Activated effector memory CD4-positive, alpha-beta T cell treated with anti-CD3 and anti-CD28 coated beads, Interleukin-2, amount 50 U/mL, for 16 hours (primary cell): Measurements from ENCODE around the gene GNA14.
"Not testable (repeated sequence)": the region's sequence is repeated elsewhere in the genome, so short reads cannot be mapped to it uniquely, and the experiment has no call there.

ENCODE experiments used
- DNase-seq: peaks from one replicate; pipeline ENCODE4 v3.0.0-alpha.2; 2020

The GNA14 gene

DNA sequence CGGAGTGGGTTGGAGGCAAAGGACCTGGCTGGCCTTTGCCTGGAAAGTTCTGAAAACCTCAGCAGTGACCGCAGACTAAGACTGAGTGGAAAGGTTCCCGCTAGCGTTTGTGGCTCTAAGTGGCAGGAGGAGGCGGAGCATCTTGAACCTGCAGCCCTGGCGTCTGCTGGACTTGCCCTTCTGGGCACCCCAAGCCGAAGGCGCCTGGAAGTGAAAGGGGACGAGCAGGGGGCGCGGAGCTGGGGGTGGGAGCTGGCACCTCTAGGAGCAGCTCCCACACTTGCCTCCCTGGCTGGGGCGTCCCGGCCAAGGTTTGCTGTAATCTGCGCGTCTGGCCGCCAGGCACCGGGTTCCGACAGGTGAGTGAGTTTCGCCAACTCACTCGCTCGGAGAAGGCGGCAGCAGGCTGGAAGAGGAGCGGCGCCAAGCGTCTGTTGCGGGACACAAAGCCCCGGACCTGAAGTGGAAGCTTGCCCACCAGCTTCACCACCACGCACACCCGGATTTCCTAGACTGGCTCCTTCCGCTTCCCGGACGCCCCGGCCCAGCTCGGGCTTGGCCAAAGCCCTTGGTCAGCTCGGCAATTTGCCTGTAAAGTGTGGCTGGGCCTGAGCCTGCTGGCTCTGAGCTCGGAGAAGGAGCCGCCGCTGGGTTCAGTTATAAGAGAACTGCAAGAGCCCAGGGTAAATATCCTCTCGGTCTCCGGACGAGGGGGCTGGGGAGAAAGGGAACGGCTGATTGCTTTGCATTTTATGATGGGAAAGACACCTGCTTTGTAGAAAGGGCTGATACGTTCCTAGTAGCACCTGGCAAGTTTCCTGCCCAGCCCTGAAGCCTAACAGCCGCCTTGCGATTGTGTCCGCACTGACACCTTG, at the start of gene GNA14:
GNA14 (minus strand) TSS at position 89 of the 875 bp plus-strand sequence. CDS start 529 bp downstream, outside the sequence.
- DNase-seq: no peak

DNA sequence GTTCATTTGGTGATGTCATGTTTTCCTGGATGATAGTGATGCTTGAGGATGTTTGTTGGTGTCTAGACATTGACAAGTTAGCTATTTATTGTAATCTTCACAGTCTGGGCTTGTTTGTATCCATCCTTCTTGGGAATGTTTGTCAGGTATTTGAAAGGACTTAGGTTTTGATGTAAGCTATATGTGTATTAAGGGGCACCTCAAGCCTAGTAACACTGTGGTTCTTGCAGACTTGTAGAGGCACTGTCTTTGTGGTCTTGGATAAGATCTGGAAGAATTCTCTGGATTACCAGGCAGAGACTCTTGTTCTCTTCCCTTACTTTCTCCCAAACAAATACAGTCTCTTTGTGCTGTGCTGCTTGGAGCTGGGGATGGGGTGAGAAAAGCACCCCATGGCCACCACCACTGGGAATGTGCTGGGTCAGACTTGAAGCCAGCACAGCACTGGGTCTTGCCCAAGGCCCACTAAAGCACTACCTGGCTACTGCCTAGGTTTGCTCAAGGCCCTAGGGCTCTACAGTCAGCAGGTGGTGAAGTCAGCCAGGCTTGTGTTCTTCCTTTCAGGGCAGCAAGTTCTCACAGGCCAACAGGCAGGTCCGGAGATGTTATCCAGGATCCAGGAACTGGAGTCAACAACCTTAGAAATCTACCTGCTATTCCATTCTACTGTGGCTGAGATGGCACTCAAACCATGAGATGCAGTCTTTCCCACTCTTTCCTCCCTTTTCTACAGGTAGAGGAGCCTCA, 49.3 kb upstream of the GNA14 start:
- DNase-seq: no peak

DNA sequence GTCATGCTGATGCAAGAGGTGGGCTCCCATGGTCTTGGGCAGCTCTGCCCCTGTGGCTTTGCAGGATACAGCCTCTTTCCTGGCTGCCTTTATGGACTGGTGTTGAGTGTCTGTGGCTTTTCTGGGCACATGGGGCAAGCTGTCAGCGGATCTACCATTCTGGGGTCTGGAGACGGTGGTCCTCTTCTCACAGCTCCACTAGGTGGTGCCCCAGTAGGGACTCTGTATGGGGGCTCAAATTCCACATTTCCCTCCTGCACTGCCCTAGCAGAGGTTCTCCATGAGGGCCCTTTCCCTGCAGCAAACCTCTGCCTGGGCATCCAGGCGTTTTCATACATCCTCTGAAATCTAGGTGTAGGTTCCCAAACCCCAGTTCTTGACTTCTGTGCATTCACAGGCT, 42.6 kb upstream of the GNA14 start:
- not testable (repeated sequence) for DNase-seq

DNA sequence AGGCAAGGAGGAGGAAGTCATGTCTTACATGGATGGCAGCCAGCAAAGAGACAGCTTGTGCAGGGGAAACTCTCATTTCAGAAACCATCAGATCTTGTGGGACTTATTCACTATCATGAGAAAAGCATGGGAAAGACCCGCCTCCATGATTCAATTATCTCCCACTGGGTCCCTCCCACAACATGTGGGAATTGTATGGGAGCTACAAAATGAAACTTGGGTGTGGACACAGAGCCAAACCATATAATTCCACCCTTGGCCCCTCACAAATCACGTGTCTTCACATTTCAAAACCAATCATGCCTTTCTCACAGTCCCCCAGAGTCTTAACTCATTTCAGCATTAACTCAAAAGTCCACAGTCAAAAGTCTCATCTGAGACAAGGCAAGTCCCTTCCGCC, 42.0 kb upstream of the GNA14 start:
- not testable (repeated sequence) for DNase-seq

DNA sequence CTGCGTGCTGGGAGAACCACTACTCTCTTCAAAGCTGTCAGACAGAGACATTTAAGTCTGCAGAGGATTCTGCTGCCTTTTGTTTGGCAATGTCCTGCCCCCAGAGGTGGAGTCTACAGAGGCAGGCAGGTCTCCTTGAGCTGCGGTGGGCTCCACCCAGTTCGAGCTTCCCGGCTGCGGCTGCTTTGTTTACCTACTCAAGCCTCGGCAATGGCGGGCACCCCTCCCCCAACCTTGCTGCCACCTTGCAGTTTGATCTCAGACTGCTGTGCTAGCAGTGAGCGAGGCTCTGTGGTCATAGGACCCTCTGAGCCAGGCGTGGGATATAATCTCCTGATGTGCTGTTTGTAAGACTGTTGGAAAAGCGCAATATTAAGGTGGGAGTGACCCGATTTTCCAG, 39.6 kb upstream of the GNA14 start:
- DNase-seq: not testable (repeated sequence)

DNA sequence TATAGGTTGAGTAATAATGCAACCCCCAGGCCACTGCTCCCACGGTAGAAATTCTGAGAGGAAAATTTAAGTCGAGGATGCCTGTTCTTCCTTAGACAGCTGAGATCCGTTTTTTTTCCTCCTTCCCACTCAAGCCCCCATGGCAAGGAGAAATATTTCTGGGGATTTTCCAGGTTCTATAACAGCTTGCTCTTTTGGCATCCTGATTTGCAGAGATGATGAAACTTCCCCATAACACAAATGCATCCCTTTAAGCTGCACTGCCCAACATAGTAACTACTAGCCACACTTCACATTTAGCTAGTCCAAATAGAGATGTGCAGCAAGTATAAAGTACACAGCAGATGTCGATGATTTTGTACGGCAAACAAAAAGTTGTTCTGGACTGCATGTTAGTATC, 32.5 kb upstream of the GNA14 start:
- no peak for DNase-seq

DNA sequence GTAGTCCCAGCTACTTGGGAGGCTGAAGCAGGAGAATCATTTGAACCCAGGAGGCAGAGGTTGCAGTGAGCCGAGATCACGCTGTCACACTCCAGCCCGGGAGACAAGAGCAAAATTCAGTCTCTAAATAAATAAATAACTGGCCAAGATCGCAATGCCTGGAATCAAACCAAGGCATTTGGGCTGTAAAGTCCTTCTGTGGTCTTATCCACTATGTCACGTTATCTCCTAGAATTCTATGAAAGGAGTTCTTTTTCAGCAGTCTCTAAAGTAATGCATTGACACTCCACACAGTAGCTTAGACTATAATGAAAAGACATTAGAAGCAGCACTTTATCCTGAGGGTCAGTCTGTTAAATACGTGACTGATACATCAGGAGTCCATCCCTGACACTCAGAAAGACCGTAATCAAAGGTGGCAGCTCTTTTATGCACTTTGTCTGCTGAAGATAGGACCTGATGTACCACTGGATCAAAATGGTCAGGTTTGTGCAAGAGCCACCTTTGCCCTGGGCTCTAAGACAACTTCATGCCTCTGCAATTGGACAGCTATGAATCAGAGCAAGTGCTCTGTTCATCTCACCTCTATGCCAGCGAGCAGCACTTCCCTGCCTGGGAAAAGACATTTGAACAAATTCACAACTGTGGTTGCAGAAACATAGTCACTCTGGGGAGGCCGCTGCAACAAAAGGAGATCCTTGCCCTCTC, 31.7 kb upstream of the GNA14 start:
- no peak for DNase-seq

DNA sequence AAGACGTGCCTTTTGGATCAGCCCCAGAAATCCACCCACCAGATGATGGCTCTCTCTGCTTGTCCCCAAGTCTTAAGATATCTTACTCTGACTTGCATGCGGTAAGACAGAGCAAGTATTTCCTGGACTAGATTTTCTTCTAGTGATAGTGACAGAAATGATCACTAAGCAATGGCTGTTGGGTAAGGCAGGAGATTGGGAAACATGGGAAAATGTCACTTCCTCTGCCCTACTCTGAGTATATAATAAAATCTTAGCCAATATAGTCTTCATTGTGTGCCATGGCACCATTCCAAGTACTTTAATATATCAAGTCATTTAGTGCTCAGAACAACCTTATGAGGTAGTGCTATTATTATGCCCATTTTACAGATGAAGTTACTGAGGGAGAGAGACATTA, 31.0 kb upstream of the GNA14 start:
- DNase-seq: no peak

DNA sequence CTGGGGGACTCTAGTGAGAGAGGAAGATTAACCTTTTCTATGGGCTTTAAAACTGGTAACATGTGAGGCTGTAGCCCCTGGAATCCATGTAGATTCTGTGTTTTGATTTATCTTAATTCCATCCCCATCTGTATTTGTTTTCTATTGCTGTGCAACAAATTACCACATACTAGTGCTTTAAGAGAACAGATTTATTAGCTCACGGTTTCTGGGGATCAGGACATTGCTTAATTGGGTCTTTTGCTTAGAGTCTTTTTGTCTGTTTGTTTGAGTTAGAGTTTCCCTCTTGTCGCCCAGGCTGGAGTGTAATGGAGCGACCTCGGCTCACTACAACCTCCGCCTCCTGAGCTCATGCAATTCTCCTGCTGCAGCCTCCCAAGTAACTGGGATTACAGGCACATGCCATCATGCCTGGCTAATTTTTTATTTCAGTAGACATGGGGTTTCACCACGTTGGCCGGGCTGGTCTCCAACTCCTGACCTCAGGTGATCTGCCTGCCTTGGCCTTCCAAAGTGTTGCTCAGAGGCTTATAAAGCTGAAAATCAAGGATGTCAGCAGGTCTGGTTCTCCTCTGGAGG, 29.9 kb upstream of the GNA14 start:
- DNase-seq: no peak

DNA sequence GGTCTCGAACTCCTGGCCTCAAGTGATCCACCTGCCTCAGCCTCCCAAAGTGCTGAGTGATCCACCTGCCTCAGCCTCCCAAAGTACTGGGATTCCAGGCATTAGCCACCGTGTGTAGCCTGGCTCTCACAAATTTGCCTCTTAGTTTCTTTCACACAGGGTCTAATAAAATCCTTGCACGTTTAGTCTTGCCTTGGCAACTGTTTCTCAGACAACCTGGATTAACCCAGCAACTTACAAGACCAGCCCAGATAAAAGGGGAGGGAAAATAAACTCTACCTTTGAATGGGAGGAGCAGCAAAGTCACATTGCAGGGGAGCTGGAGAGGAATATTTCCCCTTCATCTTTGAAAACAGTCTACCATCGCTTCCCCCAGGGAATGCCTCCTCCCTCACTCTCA, 29.3 kb upstream of the GNA14 start:
- no peak for DNase-seq

DNA sequence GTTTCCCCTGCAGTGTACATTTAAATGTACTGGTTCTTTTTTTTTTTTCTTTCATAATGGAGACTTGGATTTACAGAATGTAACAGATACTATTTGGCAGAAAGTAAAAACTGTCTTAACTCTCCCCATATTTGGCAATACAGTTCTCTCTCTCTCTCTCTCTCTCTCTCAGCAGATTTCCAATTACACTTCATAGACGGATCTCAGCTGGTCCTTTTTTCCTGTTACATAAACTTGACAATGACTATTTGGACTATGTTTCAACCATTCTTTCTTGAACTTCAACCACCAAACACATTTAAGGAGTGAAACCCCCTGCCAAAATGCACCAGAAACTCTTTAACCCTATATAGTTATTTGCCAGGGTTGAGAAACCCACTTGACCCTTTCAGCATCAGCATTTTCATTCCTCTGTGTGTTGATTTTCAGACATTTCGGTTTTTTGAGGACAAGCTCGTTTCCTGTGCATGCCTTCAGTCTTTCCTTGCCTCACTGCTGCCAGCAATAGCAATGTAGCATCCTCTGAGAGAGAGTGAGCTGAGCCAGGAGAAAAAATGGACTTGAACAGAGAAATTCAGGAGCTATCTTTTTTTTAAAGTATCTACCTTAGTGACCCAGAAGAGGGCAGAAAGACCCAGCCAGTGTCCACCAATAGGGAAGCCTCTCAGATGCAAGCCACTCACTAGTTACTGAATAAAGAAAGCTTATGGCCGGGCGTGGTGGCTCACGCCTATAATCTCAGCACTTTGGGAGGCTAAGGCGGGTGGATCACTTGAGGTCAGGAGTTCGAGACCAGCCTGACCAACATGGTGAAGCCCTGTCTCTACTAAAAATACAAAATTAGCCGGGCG, 26.0 kb upstream of the GNA14 start:
- DNase-seq: no peak

DNA sequence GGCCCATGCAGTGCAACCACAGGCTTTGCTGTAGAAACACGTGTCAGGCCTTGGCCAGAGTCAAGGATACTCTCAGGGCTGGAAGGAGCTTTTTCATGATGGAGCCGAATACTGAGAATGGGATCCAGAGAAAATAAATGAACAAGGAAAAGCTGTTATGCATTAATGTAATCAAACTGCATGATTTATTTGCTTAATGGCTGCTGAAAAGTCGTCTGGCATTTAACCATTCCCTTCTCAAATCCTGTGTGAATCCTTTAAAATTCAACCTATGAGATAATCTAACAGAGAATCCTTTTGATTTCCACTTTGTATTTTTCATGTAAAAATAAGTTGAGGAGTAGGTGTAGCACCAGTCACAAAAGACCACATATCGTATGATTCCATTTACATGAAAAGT, 24.1 kb upstream of the GNA14 start:
- no peak for DNase-seq

DNA sequence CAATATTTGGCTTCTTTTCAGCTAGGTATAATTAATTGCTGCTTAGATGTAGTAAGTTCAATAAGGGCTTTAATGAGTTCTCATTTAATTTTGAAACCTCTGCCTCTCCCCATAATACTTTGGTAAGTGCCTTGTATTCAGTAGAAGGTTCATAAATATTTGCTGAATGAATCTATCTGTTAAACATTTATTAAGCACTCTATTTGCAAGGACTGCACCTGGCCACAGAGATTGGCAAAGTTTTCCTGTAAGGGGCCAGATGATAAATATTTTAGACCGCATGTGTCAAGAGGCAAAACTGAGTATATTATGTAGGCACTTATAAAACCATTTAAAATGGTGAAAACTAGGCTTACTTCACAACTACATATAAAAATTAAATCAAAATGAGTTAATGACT, 19.0 kb upstream of the GNA14 start:
- no peak for DNase-seq

DNA sequence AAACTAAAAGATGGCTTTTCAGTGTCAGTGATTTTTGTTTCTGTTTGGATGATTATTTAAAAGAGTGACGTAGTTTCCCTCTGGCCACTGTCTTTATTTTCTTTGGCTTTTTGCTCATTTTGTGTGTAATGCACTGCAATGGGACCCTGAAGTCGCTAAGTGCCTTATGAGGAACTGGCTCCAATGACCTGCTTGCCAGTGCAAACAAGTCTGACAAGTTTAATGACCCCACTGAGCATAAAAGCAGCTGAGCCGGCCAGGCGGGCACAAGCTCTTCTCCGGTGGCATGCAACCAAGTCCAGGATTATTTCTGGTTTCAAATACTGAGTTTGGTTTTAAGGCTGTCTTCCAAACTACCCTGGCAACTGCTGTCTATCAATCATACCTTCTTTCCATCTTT, 15.6 kb upstream of the GNA14 start:
- DNase-seq: no peak

DNA sequence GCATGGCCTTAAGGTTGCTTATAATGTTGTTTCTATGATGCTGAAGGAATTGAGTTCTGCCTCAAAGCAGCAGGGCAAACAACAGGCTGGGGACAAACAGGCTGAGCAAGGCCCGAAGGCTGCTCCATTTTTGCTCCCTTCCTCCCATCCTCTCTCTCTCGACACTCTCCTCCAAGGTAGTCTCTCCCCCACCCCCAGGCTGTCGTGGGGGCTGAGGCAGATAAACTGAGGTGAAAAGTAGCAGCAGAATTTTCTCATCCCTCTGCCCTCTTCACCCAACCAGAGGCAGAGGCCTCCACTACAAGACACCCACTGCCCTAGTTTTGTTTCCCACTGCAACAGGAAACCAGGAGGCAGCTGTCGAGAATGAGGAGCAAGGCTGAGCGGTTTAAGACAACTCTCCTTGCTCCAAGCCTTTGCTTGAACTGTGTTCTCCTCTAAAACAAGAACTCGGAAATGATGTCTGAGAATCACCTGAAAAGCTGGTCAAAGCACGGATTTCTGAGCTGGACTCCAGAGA, 13.5 kb upstream of the GNA14 start:
- no peak for DNase-seq

DNA sequence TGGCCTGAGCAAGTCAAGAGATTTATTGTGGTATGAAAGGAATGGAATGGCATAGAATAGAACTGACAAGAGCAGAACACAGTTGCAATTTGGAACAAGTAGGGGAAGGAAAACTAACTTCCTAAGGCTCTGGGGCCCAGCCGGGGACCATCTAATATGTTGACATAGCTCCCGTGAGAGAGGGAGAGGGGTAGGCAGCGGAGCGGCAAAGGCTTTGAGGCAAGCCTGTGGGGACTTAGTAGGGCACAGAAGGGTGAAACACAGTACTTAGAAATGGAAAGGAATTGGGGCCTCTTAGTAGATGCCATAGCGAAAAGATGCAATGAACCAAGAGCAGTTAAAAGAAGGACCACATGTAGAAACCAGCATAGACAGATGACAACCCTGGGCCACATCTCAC, 11.8 kb upstream of the GNA14 start:
- no peak for DNase-seq

DNA sequence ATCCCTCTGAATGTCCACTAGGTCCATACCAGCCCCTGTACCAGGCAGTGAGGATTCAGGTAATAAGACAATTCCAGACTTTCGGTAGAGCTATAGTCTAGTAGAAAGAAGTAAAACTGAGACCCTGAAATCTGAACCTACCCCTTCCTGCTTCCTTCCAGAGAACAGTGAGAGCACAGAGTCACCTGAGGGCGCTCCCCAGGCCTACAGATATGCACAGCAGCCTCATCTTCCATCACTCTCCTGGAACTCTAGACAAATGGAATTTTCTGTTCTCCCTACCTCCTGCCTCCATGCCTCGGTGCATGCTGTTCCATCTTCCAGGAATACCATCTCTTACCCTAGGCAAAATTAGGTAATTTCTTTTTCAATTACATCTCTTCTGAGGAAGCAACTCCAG, 3.1 kb upstream of the GNA14 start:
- no peak for DNase-seq

DNA sequence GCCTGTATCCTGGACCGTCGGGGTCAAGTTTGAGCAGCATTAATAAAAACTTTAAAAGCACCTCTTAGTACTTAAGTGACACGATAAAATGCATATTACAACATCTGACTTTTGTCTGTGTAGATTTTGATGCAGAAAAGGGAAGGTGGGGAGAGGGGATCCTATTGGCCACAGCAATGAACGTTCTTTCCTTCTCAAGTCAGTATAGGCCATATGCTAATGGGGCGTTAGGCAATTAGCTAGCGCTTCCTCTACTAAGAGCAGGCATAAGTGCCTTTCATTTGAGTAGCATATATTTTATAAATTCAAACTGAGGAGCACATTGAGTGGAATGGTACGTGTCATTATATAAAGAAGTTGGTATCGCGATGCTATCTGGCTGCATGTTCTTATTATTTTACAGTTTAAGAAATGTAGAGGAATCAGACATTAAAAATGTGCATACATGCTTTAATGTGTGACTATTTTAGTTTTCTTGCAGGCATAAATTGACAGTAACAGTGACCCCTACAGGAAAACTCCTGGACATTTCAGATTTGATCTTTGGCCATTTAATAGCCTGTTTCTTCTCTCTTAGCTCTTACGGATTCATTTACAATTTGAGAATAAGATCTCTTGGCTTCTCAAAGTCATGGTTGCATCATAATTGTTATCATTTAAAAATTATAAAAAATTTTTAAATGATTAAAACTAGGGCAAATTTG, 1.1 kb upstream of the GNA14 start:
- no peak for DNase-seq

DNA sequence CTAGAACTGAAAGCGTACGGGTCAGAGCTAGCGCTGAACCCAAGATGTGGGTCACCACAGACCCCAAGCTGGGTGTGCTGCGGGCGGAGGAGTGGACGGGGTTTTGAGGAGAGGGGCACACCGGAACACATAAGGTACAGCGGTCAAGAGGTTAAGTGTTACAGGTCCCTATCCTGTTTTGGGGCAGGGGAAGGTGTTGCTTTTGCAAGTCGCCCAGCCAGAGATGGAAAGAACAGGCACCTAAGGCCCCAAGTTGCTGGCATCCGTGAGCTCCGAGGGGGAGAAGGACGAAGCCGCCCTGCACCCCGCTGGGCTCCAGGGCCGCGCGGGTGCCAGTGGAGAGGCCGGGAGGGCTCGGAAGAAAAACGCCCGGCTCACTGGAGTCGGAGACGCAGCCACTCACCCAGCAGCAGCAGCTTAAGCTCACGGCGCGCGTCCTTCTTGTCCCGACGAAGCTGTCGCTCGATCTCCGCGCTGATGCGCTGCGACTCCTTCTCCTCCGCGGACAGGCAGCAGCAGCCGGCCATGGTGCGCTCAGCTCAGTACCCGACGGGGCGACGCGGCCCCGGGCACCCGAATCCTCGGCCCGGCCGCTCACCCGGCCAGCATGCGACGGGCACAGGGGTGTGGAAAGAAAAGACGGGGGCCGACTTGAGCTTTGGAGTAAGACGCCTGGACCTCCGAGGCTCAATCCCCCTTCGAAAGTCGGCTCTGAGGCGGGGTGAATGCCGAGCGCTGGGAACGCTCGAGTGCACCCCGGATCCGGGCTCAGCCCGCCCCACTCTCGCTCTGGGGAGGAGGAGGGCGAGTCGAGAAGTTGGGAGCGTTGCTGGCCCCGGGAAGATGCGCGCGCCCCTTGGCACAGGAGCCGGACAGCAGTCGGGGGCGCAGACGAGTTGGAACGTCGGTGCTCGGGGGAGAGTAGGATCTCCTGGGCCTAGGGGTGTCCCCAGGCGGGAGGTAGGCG, 572 bp downstream of the GNA14 start:
- no peak for DNase-seq

DNA sequence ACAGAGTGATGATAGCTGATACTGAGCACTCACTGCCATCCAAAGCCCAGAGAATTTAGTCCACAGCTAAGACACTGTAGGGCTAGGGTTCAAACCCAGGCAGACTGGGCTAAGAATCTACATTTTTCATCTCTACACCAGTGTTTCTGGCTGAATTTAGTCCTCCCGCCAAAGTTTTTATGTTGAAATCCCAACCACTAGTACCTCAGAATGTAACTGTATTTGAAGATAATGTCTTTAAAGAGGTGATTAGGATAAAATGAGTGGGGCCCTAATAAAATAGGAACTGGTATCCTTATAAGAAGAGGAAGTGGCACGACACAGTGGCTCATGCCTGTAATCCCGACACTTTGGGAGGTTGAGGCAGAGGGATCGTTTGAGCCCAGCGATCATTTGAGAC, 4.3 kb downstream of the GNA14 start:
- no peak for DNase-seq
